HG02763 (cell line): ENCODE measurements around the gene P2RY12.
"Not testable (repeated sequence)": the region's sequence is repeated elsewhere in the genome, so short reads cannot be mapped to it uniquely, and the experiment has no call there.

Experiments used
- ATAC-seq: cut with Tn5 transposase; IDR thresholded peaks from one replicate; pipeline ENCODE4 v1.9.1; 2021; ENCODE audit warnings: mild to moderate bottlenecking, moderate library complexity; ENCODE audit not compliant: unreplicated experiment

P2RY12 gene

GRCh38 chr3:151393941-151394340 is 9.4 kb upstream of the P2RY12 start:
- no peak for ATAC-seq

GRCh38 chr3:151393146-151393830 is 8.7 kb upstream of the P2RY12 start:
- no peak for ATAC-seq

DNA sequence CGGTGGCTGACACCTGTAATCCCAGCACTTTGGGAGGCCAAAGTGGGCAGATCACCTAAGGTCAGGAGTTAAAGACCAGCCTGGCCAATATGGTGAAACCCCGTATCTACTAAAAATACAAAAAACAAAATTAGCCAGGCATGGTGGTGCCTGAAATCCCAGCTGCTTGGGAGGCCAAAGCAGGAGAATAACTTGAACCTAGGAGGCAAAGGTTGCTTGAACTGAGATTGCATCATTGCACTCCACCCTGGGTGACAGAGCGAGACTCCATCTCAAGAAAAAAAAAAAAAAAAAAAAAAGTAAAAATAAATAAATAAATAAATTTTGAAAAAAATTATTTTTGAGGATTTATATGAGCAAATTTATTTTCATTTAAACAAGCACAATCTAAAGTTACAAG is 7.6 kb upstream of the P2RY12 start:
- ATAC-seq = not testable (repeated sequence)

- ATAC-seq = no peak
These were observed 7.2 kb upstream of the P2RY12 start for GRCh38 chr3:151391720-151392119.

DNA sequence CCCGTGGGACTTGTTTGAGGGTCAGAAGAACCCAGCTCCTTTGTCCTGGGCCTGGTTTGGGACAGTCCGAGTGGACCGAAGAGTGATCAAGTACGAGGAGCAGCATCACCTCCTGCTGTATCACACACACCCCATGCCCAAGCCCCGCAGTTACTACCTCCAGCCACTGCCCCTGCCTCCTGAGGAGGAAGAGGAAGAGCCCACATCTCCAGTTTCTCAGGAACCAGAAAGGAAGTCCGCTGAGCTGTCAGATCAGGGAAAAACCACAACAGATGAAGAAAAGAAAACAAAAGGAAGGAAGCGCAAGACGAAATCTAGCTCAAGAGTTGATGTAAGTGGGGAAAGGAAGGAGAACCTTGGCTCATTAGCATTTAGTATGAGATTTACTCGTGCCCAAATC is 3.3 kb upstream of the P2RY12 start:
- ATAC-seq = no peak

- ATAC-seq = no peak
These were observed 2.9 kb upstream of the P2RY12 start for GRCh38 chr3:151387432-151387831.

GRCh38 chr3:151386056-151386455 is 1.5 kb upstream of the P2RY12 start:
- ATAC-seq = no peak

DNA sequence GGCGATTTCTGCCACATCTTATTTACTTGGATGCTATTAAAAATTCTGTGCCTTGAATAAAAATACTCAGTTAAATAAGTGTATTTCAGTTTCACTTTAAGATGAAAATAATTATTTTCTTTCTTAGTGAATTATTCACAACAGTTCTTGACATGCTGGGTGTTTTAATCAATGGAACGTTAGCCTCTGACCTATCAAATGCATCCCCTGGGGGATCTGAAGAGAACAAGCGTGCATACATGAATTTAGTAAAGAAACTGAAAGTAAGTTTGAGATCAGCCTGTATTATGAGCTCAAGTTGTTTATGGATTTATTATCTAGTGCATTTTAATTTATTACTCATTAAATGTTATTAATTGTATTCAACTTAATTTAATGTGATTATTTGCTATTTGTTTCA is 597 bp downstream of the P2RY12 start:
- ATAC-seq = peak; percentile 37

DNA sequence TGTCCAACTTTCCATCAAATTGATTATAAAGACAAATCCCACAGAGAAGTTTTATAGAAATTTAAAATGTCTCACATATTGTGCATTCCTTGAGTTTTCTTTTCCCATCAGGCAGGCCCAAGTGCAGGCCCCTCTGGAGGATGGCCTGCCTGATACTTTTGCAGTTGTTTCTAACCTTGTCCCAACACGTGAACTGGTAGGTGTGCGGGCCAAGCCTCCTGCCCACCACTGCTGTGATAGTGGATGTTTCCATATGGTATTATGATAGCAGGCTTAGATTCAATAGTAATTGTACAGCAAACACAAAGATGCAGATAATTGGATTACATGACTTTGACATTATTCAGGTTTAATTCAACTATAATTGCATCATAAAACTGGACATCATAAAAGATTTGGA is 1.4 kb downstream of the P2RY12 start:
- ATAC-seq = no peak

DNA sequence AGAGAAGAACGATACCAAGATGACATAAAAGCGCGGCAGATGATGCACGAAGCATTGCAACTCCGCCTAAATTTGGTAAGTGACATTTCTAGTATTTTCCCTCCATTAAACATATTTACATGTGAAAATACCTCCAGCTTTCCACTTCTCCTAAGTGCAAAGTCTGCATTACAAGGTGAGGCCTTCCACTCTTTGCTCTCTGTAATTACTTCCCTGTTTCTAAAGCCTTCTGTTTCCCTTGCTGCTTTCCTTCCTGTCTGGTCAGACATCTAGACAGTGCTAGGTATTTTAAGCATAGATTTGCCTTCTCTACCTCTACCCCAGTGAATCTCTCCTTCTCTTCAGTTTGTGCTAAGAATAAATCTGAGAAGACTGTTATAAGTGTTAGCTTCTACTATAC is 1.9 kb downstream of the P2RY12 start:
- ATAC-seq = peak; percentile 35

GRCh38 chr3:151379083-151379734 is 5.3 kb downstream of the P2RY12 start:
- peak; percentile 28 for ATAC-seq

GRCh38 chr3:151377768-151378385 is 6.7 kb downstream of the P2RY12 start:
- no peak for ATAC-seq

GRCh38 chr3:151372063-151372820 is 12.3 kb downstream of the P2RY12 start:
- ATAC-seq = no peak

DNA sequence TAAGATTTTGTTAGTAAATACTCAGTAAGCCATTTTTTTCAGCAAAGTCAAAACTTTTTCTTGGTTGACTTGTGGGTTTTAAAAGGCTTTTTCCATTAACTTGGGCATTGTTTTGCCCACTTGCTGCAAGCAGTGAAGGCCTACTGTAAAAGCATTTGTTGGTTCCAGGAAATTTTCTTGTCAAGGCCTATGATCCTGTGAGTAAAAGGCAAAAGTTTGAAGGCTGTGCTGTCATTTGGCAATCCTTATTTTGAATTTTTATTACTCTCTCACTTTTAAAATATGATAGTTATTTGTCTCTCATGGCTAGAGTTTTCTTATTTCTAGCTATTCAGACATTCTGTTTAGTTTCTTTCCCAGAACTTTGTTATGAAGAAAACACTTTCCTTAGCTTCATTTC is 13.0 kb downstream of the P2RY12 start:
- ATAC-seq = no peak

DNA sequence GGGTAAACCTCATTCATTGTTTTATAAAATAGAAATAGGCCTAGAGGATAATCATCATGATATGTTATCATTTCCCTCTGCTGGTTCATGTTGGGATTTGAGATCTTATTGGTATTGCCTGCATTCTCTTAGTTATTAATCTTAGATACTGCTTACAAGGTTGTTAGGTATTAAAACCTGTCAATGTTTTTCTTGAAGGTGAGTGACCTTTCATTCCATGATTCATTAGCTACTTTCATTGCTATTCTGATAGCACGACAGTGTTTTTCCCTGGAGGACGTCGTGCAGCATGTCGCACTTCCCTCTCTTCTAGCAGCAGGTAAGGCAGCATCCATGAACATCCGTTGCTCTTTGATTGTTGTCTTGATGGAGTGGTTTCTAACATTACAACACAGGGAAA is 17.1 kb downstream of the P2RY12 start:
- no peak for ATAC-seq

DNA sequence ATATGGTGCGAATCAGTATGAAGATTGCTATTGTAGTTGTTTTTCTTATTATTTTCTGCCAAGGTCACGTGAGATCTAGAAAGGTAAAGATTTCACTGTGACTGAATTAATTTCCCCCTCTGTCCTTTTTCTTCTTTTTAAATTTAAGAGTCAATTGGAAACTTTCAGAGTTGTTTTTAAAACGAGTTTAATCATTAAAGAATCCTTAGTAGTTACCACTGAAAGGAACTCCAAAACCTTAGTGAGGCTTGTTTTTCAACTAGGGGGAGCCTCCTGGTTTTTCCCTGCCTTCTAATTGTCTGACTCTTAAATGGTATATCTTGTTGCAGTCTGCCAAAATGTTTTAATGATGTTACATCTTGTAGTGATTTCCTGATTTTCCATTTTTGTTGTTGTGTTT is 17.6 kb downstream of the P2RY12 start:
- no peak for ATAC-seq

DNA sequence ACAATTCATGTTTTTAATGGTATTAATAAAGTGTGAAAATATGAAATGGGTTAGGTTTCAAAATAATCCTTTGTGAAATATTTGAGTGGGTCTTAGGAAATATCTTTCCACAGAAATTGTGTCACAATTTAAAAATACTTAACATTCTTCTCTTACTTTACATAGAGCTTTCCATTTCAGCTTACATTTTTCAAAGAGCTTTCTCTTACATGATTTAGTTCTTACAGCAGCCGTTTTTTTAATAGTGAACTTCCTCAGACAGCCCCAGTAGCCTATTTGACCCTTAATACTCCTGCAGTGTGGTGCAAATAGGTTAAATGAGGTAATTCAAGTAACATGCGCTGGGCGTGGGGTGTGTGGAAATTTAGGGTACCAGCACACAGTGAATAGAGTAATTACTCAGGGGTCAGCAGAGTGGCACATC is 21.8 kb downstream of the P2RY12 start:
- ATAC-seq = no peak

- no peak for ATAC-seq
These were observed 27.1 kb downstream of the P2RY12 start for GRCh38 chr3:151357463-151357850.

- ATAC-seq = no peak
These were observed 27.6 kb downstream of the P2RY12 start for GRCh38 chr3:151356794-151357462.

GRCh38 chr3:151351648-151352047 is 32.9 kb downstream of the P2RY12 start:
- peak; percentile 15 for ATAC-seq

- peak; percentile 82 for ATAC-seq
These were observed 33.3 kb downstream of the P2RY12 start for GRCh38 chr3:151351219-151351618.
